Measurements from ENCODE around the gene TBX15.
A peak's percentile ranks its signal among the peaks of the same experiment; 100 is the strongest.

The TBX15 gene

GRCh38 chr1:119006406-119007279 lies 18.5 kb upstream of the TBX15 start:
- Mint-ChIP-seq H3K36me3 (ENCODE audit: low read depth) (peaks cover 8% of the 10 kb centered on the region), H3K27me3 (ENCODE audit: low read depth) (peaks cover 92% of the 10 kb centered on the region), H3K27ac (peak overlapping the region; percentile 65), H3K9me3 (peaks cover 3% of the 10 kb centered on the region), H3K4me1 (ENCODE audit: low read depth) (peaks cover 11% of the 10 kb centered on the region), H3K4me3 (no peak overlapping the region)

- Mint-ChIP-seq H3K27ac (peak overlapping the region; percentile 54), H3K4me3 (peak overlapping the region; percentile 36), H3K27me3 (ENCODE audit: low read depth) (peaks cover 94% of the 10 kb centered on the region), H3K4me1 (ENCODE audit: low read depth) (peaks cover 11% of the 10 kb centered on the region), H3K9me3 (peaks cover 3% of the 10 kb centered on the region), H3K36me3 (ENCODE audit: low read depth) (peaks cover 8% of the 10 kb centered on the region)
Observed at GRCh38 chr1:119005724-119006405, 17.7 kb upstream of the TBX15 start.

GRCh38 chr1:119004781-119005180 lies 16.6 kb upstream of the TBX15 start:
- Mint-ChIP-seq H3K4me3 (no peak overlapping the region), H3K27me3 (ENCODE audit: low read depth) (peaks cover 94% of the 10 kb centered on the region), H3K9me3 (peaks cover 3% of the 10 kb centered on the region), H3K4me1 (ENCODE audit: low read depth) (peaks cover 11% of the 10 kb centered on the region), H3K27ac (no peak overlapping the region), H3K36me3 (ENCODE audit: low read depth) (peaks cover 8% of the 10 kb centered on the region)

GRCh38 chr1:119004129-119004527 lies 16.0 kb upstream of the TBX15 start:
- H3K9me3 Mint-ChIP-seq, result peaks cover 3% of the 10 kb centered on the region
- H3K4me3 Mint-ChIP-seq, result no peak overlapping the region

GRCh38 chr1:119003413-119004128 lies 15.4 kb upstream of the TBX15 start:
- no peak overlapping the region for H3K4me3 Mint-ChIP-seq
- peaks cover 7% of the 10 kb centered on the region for H3K36me3 Mint-ChIP-seq (ENCODE audit: low read depth)
- H3K27ac Mint-ChIP-seq, result no peak overlapping the region
- peaks cover 10% of the 10 kb centered on the region for H3K4me1 Mint-ChIP-seq (ENCODE audit: low read depth)
- H3K9me3 Mint-ChIP-seq, result peaks cover 3% of the 10 kb centered on the region
- peaks cover 94% of the 10 kb centered on the region for H3K27me3 Mint-ChIP-seq (ENCODE audit: low read depth)

More at GRCh38 chr1:119004129-119004527, 16.0 kb upstream of the TBX15 start:
- Mint-ChIP-seq H3K27me3 (ENCODE audit: low read depth) (peaks cover 94% of the 10 kb centered on the region), H3K36me3 (ENCODE audit: low read depth) (peaks cover 8% of the 10 kb centered on the region), H3K4me1 (ENCODE audit: low read depth) (peaks cover 11% of the 10 kb centered on the region), H3K27ac (no peak overlapping the region)

- peaks cover 5% of the 10 kb centered on the region for H3K36me3 Mint-ChIP-seq (ENCODE audit: low read depth)
- no peak overlapping the region for H3K27ac Mint-ChIP-seq
- H3K27me3 Mint-ChIP-seq (ENCODE audit: low read depth), result peaks cover 92% of the 10 kb centered on the region
- peaks cover 3% of the 10 kb centered on the region for H3K9me3 Mint-ChIP-seq
- H3K4me3 Mint-ChIP-seq, result no peak overlapping the region
- peaks cover 8% of the 10 kb centered on the region for H3K4me1 Mint-ChIP-seq (ENCODE audit: low read depth)
Observed at GRCh38 chr1:119002028-119002686, 14.0 kb upstream of the TBX15 start.

- Mint-ChIP-seq H3K27ac (no peak overlapping the region), H3K27me3 (ENCODE audit: low read depth) (peaks cover 86% of the 10 kb centered on the region), H3K9me3 (peaks cover 3% of the 10 kb centered on the region), H3K36me3 (ENCODE audit: low read depth) (peaks cover 5% of the 10 kb centered on the region), H3K4me3 (no peak overlapping the region), H3K4me1 (ENCODE audit: low read depth) (peaks cover 7% of the 10 kb centered on the region)
Observed at GRCh38 chr1:119001181-119002027, 13.3 kb upstream of the TBX15 start.

GRCh38 chr1:119000371-119001180 lies 12.4 kb upstream of the TBX15 start:
- Mint-ChIP-seq H3K4me3 (no peak overlapping the region), H3K36me3 (ENCODE audit: low read depth) (peaks cover 2% of the 10 kb centered on the region), H3K27me3 (ENCODE audit: low read depth) (peaks cover 85% of the 10 kb centered on the region), H3K27ac (no peak overlapping the region), H3K9me3 (peaks cover under 1% of the 10 kb centered on the region), H3K4me1 (ENCODE audit: low read depth) (peaks cover 3% of the 10 kb centered on the region)

- H3K27me3 Mint-ChIP-seq (ENCODE audit: low read depth), result peaks cover 84% of the 10 kb centered on the region
- no peak overlapping the region for H3K4me3 Mint-ChIP-seq
- H3K4me1 Mint-ChIP-seq (ENCODE audit: low read depth), result peaks cover 3% of the 10 kb centered on the region
- H3K36me3 Mint-ChIP-seq (ENCODE audit: low read depth), result peaks cover 2% of the 10 kb centered on the region
- no peak overlapping the region for H3K27ac Mint-ChIP-seq
- H3K9me3 Mint-ChIP-seq, result no peaks in the 10 kb centered on the region
Observed at GRCh38 chr1:118999348-119000071, 11.4 kb upstream of the TBX15 start.

- peaks cover 84% of the 10 kb centered on the region for H3K27me3 Mint-ChIP-seq (ENCODE audit: low read depth)
- H3K27ac Mint-ChIP-seq, result peak overlapping the region; percentile 49
- peaks cover 4% of the 10 kb centered on the region for H3K36me3 Mint-ChIP-seq (ENCODE audit: low read depth)
- peaks cover 4% of the 10 kb centered on the region for H3K9me3 Mint-ChIP-seq
- H3K4me1 Mint-ChIP-seq (ENCODE audit: low read depth), result peaks cover 3% of the 10 kb centered on the region
- no peak overlapping the region for H3K4me3 Mint-ChIP-seq
Observed at GRCh38 chr1:118998171-118998570, 10.0 kb upstream of the TBX15 start.

- Mint-ChIP-seq H3K9me3 (peaks cover 6% of the 10 kb centered on the region), H3K27me3 (ENCODE audit: low read depth) (peaks cover 80% of the 10 kb centered on the region), H3K4me3 (no peak overlapping the region), H3K36me3 (ENCODE audit: low read depth) (peaks cover 6% of the 10 kb centered on the region), H3K27ac (no peak overlapping the region), H3K4me1 (ENCODE audit: low read depth) (peaks cover 3% of the 10 kb centered on the region)
Observed at GRCh38 chr1:118997225-118997624, 9.1 kb upstream of the TBX15 start.

- Mint-ChIP-seq H3K4me3 (no peak overlapping the region), H3K9me3 (peaks cover 9% of the 10 kb centered on the region), H3K36me3 (ENCODE audit: low read depth) (peaks cover 7% of the 10 kb centered on the region), H3K27me3 (ENCODE audit: low read depth) (peaks cover 81% of the 10 kb centered on the region), H3K4me1 (ENCODE audit: low read depth) (no peaks in the 10 kb centered on the region), H3K27ac (no peak overlapping the region)
Observed at GRCh38 chr1:118995312-118996016, 7.3 kb upstream of the TBX15 start.
